ENCODE measurements around the gene MMP24OS.

MMP24OS gene

DNA sequence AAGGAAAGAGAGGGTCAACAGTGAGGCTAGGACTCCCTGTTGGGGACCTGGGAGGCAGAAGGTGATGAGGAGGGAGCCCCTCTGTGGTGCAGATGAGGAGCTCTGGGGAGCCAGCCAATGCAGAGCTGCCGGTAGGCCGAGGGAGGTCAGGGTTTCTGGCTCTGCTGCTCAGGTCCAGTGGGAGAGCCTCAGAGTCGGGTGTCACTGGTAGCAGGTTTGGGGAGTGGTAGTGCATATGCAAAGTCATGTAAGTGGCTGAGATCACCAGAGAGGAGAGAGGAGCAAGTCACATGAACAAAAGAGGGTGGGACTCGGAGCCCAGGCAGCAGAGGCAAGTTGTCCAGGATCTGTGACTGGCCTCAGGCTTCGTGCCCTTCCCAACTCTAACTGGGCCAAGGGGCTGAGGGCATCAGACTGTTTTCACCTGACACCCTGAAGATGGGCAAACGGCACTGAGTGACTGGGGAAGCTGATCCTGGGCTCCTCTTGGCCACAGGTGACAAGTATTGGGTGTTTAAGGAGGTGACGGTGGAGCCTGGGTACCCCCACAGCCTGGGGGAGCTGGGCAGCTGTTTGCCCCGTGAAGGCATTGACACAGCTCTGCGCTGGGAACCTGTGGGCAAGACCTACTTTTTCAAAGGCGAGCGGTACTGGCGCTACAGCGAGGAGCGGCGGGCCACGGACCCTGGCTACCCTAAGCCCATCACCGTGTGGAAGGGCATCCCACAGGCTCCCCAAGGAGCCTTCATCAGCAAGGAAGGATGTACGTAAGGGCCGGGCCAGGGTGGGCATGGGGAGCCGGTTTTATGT, 6.6 kb downstream of the MMP24OS start:
- TF ChIP-seq, protein P1, sequence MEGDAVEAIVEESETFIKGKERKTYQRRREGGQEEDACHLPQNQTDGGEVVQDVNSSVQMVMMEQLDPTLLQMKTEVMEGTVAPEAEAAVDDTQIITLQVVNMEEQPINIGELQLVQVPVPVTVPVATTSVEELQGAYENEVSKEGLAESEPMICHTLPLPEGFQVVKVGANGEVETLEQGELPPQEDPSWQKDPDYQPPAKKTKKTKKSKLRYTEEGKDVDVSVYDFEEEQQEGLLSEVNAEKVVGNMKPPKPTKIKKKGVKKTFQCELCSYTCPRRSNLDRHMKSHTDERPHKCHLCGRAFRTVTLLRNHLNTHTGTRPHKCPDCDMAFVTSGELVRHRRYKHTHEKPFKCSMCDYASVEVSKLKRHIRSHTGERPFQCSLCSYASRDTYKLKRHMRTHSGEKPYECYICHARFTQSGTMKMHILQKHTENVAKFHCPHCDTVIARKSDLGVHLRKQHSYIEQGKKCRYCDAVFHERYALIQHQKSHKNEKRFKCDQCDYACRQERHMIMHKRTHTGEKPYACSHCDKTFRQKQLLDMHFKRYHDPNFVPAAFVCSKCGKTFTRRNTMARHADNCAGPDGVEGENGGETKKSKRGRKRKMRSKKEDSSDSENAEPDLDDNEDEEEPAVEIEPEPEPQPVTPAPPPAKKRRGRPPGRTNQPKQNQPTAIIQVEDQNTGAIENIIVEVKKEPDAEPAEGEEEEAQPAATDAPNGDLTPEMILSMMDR (IDR thresholded peaks at IDR 0.05), result no peak

DNA sequence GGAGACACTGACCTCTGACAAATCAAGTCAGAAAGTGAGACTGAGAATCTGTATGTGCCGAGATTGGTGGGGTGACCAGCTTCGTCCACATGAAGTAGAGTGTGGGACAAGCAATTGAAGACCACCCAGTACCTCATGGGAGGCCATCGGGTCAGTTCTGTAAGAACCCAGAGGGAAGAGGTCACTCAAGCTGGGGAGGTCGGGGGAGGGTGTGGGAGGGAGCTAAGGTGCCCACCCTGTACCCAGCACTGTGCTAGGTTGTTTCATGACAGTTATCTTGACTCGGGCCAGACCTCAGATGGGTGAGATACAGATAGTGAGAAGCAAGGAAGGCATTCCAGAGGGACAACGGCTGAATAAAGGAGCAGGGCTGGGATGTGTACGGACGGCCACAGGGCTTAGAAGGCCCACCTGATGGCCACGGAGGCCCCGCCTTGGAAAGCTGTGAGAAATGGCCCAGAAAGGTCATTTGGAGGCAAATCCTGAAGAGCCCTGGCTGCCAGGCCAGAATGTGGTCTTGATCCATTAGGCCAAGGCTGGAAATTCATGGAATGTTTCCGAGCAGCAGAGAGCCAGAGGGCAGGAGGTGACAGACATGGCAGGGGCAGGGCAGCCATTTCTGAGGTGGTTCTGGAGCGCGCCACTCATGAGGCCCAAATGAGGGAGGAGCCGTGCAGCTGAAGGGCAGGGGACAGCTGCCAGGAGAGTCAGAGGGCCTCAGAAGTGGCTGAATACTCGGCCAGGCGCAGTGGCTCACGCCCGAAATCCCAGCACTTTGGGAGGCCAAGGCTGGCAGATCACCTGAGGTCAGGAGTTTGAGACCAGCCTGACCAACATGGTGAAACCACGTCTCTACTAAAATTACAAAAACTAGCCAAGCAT, 7.7 kb downstream of the MMP24OS start:
- TF ChIP-seq, protein P1 (IDR thresholded peaks at IDR 0.05), result no peak

DNA sequence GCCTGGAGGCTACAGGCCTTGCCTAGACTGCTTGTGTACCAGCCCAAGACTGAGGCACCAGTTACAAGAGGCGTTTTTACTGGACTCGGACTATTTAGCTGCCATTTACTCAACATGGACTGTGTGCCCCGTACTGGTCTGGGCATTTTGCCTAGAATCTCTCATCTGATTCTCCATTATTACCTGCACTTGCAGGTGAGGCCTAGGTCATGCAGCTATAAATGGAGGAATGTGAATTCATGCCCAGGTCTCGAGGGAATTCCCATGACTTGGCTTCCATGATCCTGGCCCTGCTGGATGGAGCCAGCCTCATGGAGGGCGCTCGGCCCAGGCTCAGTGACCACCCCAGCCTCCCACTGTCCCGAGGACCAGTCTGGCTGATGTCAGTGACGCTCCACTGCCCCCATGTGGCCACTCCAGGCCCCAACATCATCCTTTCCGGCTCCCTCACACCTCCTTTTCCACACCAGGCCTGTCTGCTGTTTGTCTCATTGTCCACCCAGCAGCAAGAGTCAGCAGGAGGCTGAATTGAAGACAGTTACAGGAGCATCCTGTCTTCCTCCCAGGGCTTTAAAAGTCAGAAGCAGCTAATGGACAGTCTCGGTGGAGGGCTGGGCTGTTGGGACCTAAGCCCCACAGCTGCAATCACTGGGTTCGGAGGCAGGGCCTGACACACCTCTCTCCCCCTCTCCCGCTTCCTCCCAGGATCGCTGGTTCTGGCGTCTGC, 8.7 kb downstream of the MMP24OS start:
- TF ChIP-seq, protein P1 (IDR thresholded peaks at IDR 0.05), result peak; percentile 89

DNA sequence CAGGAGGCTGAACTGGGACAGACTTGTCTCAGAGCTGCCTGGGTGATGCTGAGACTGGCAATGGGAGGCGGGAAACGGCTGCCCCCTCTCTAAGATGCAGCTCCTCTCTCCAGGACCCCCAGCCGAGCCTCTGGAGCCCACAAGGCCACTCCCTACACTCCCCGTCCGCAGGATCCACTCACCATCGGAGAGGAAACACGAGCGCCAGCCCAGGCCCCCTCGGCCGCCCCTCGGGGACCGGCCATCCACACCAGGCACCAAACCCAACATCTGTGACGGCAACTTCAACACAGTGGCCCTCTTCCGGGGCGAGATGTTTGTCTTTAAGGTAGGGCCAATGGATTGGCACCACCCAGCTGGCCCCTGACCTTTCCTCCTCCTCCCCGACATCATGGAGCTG, 10.8 kb downstream of the MMP24OS start:
- TF ChIP-seq, protein P1 (IDR thresholded peaks at IDR 0.05), result no peak

DNA sequence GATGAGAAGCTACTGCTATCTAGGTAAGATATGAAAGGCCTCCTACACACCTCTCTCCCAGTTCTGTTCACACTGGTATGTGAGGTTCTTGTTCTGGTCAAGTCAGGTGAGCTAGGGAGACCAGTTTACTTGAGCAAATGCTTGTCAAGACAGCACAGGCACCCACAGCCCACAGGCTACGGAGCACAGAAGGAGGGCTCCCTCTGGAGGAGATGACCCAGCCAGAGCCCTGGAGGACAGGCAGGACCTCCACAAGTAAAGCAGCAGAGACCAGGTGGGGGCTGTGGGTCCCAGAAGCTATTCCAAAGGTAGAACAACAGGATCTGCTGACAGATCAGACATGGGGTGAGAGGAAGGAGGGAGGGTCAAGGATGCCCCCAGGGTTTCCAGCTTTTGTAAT, 13.2 kb downstream of the MMP24OS start:
- TF ChIP-seq, protein P1 (IDR thresholded peaks at IDR 0.05), result no peak

DNA sequence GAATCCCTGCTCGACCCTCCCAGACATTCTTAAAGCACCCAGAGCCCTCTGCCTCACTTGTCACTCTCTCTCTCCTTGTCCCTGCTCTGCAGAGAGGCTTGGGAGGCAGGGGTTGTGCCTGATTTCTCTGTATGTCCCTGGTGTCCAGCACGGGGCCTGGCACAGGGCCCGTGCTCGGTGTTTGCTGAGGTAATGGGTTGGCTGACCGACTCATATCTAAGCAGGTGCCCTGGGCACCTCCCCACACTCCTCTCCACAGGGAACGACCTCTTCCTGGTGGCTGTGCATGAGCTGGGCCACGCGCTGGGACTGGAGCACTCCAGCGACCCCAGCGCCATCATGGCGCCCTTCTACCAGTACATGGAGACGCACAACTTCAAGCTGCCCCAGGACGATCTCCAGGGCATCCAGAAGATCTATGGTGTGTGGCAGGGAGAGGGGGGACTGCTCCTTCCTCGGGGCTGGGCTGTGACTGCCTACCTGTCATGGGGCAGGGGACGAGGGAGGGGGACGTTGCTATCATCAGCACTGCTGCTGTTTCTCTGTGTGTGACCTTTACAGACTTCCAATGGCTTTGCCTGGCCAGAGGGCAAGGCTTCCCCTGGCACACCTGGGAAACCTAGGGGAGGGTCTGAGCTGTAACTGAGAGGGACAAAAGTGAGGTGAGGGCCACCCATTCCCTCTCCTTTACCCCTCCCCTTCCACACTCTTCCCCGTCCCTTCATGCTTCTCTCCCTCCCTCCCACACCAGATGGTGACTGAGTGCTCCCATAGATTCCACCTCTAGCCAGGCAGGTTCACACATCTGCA, 14.2 kb downstream of the MMP24OS start:
- TF ChIP-seq, protein P1 (IDR thresholded peaks at IDR 0.05), result no peak

Measured in LNCAP (cell line).